Measurements from ENCODE around the gene DDX28. TPM values are rescaled to one million over a fixed set of nuclear protein-coding genes. Genes with fewer than 3 reads are reported as not detected.

Gene DDX28
- total and polyA plus RNA-seq, 9 of the 15 experiments (the other 6 are each of a cell fraction or from before 2014, with no cell fraction given) = 2.8 to 24.5 (median 15.9) TPM

DNA sequence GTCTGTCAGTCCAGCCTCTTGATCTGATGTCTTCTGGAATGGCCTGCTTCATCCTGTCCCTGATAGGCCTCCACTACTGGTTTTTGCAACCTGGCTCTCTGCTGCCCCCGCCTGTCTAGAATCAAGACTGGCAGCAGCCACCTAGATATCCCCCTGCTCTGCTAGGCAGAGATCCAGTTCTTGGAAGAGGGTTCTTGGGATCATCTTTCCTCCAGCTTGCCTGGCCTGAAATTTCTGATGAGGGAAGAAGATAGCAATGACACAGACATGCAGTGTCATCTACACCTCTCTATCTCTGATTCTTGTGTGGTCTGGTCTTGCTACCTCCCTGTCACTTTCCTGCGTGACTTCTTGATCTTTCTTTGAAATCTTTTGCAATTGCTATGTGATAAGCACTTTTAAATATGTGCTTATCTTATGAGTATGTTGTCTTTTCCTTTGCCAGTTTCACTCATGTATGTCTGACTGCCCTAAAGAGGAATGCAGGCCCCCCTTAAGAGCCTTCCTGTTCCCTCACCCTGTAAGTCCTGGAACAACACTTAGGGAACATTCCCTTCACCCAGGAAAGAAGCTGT, 41.8 kb upstream of the DDX28 start (continued):
- TF ChIP-seq CEBPZ (IDR thresholded peaks at IDR 0.05; ENCODE audit: borderline replicate concordance, low read depth, low read length) (no peak), MECOM (CRISPR knock-in tag; IDR thresholded peaks at IDR 0.05) (peak; percentile 98), CEBPB (tag; IDR thresholded peaks at IDR 0.05) (0 out of 2 replicates have a peak, but pooled peaks have one; percentile 15), PREB (CRISPR knock-in tag; IDR thresholded peaks at IDR 0.05) (no peak), TSC22D4 (tag; IDR thresholded peaks at IDR 0.05) (no peak), L3MBTL2 (IDR thresholded peaks at IDR 0.05) (0 out of 2 replicates have a peak, but pooled peaks have one; percentile 33), ZBTB17 (CRISPR knock-in tag; IDR thresholded peaks at IDR 0.05) (peak; percentile 67; the same call in 1 of the 2 replicates), MAZ (CRISPR knock-in tag; conservative IDR thresholded peaks at IDR 0.05 in 1 of 2, IDR thresholded peaks at IDR 0.05 in 1 of 2) (peak in 1 of 2 experiments; percentile 84; a peak in 2 of 4 replicates), GATAD2A (IDR thresholded peaks at IDR 0.05) (peak; percentile 71; the same call in 1 of the 2 replicates), NFIC (IDR thresholded peaks at IDR 0.05) (no peak; the same call in 1 of the 2 replicates)
- TF ChIP-seq, protein P1, sequence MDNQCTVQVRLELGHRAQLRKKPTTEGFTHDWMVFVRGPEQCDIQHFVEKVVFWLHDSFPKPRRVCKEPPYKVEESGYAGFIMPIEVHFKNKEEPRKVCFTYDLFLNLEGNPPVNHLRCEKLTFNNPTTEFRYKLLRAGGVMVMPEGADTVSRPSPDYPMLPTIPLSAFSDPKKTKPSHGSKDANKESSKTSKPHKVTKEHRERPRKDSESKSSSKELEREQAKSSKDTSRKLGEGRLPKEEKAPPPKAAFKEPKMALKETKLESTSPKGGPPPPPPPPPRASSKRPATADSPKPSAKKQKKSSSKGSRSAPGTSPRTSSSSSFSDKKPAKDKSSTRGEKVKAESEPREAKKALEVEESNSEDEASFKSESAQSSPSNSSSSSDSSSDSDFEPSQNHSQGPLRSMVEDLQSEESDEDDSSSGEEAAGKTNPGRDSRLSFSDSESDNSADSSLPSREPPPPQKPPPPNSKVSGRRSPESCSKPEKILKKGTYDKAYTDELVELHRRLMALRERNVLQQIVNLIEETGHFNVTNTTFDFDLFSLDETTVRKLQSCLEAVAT (IDR thresholded peaks at IDR 0.05) = peak in 1 of 2 experiments; percentile 73; a peak in 2 of 4 replicates
- TF ChIP-seq, protein P2, sequence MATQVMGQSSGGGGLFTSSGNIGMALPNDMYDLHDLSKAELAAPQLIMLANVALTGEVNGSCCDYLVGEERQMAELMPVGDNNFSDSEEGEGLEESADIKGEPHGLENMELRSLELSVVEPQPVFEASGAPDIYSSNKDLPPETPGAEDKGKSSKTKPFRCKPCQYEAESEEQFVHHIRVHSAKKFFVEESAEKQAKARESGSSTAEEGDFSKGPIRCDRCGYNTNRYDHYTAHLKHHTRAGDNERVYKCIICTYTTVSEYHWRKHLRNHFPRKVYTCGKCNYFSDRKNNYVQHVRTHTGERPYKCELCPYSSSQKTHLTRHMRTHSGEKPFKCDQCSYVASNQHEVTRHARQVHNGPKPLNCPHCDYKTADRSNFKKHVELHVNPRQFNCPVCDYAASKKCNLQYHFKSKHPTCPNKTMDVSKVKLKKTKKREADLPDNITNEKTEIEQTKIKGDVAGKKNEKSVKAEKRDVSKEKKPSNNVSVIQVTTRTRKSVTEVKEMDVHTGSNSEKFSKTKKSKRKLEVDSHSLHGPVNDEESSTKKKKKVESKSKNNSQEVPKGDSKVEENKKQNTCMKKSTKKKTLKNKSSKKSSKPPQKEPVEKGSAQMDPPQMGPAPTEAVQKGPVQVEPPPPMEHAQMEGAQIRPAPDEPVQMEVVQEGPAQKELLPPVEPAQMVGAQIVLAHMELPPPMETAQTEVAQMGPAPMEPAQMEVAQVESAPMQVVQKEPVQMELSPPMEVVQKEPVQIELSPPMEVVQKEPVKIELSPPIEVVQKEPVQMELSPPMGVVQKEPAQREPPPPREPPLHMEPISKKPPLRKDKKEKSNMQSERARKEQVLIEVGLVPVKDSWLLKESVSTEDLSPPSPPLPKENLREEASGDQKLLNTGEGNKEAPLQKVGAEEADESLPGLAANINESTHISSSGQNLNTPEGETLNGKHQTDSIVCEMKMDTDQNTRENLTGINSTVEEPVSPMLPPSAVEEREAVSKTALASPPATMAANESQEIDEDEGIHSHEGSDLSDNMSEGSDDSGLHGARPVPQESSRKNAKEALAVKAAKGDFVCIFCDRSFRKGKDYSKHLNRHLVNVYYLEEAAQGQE (IDR thresholded peaks at IDR 0.05; ENCODE audit: borderline replicate concordance) = peak; percentile 76; the same call in 1 of the 2 replicates
- TF ChIP-seq, protein P2 (CRISPR knock-in tag; IDR thresholded peaks at IDR 0.05; ENCODE audit: low read depth) = no peak

Data from K562 (cell line).